NB4 (cell line): ENCODE results near the gene GTF2F2.

Experiments used
- CTCF ChIP-seq: IDR thresholded peaks from one replicate; pipeline ENCODE4 v1.5.1; 2012; ENCODE audit warnings: low read depth, low read length
- MAX ChIP-seq: IDR thresholded peaks from 2 replicates; pipeline ENCODE4 v1.6.1; 2011; ENCODE audit warnings: low read depth, low read length

DNA sequence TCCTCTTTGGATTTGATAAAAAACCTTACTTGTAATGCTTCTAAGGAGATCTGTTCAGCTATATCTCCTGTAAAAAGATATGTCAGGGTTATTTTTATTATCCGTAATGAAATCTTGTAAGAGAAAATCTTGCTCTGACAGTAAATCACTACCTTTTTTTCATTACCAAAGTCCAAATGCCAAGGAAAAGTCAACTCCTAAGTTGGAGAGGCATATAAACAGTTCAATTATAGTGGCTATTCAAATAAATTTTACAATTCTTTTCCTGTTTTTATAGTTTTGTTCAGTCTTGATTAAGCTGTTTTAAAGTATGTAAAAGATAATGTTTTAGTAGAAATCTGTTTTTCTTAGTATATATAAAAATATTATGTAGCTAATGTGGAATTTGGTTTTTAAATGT, 71.6 kb downstream of the GTF2F2 start:
- no peak for TF ChIP-seq CTCF
- no peak for TF ChIP-seq MAX
